Neutrophil (primary cell): Measurements from ENCODE around the gene ADGRD1.

Experiments
- H3K27ac ChIP-seq: fragments of 200-600 bp; sonication (generic); 2 replicates; pipeline ENCODE4 v1.5.1; 2016; ENCODE audit warnings: mild to moderate bottlenecking, moderate library complexity
- H3K27me3 ChIP-seq: fragments of 200-600 bp; sonication (generic); 2 replicates; pipeline ENCODE4 v1.6.0; 2016; ENCODE audit warnings: mild to moderate bottlenecking
- H3K36me3 ChIP-seq: fragments of 200-600 bp; sonication (generic); 2 replicates; pipeline ENCODE4 v1.5.1; 2017
- H3K4me1 ChIP-seq, 2 experiments: fragments of 200-600 bp in 1 of 2; sonication (generic) in 1 of 2; 1 replicate in 1 of 2; 2 replicates in 1 of 2; pipeline versions ENCODE4 v1.5.1 to v1.6.1; 2013 to 2016; ENCODE audit warnings: low read depth in 1 of 2, low read length in 1 of 2, mild to moderate bottlenecking in 1 of 2, moderate library complexity in 1 of 2; ENCODE audit not compliant: control insufficient read depth in 1 of 2, insufficient read depth in 1 of 2
- H3K4me3 ChIP-seq, 2 experiments: fragments of 200-600 bp in 1 of 2; sonication (generic) in 1 of 2; 1 replicate in 1 of 2; 2 replicates in 1 of 2; pipeline ENCODE4 v1.5.1; 2013 to 2016; ENCODE audit warnings: low read depth in 1 of 2, low read length in 1 of 2, mild to moderate bottlenecking in 1 of 2, moderate library complexity in 1 of 2
- H3K9me3 ChIP-seq: fragments of 200-600 bp; sonication (generic); 2 replicates; pipeline ENCODE4 v1.5.1; 2016
- CTCF ChIP-seq: fragments of 200-600 bp; sonication (generic); IDR thresholded peaks from 2 replicates; pipeline ENCODE4 v1.5.1; 2016; ENCODE audit warnings: antibody characterized with exemption

ADGRD1 gene

GRCh38 chr12:130916241-130916911 lies 37.3 kb upstream of the ADGRD1 start:
- H3K9me3 ChIP-seq: no peaks in the 10 kb centered on the region
- H3K36me3 ChIP-seq: no peaks in the 10 kb centered on the region
- H3K27me3 ChIP-seq: peaks cover 27% of the 10 kb centered on the region
- no peak overlapping the region for H3K27ac ChIP-seq
- TF ChIP-seq CTCF: no peak
- H3K4me3 ChIP-seq: no peak overlapping the region
- H3K4me1 ChIP-seq: no peaks in the 10 kb centered on the region

GRCh38 chr12:130917607-130918006 lies 36.1 kb upstream of the ADGRD1 start:
- H3K36me3 ChIP-seq: no peaks in the 10 kb centered on the region
- H3K27me3 ChIP-seq: peaks cover 27% of the 10 kb centered on the region
- H3K27ac ChIP-seq: no peak overlapping the region
- no peaks in the 10 kb centered on the region for H3K4me1 ChIP-seq
- no peaks in the 10 kb centered on the region for H3K9me3 ChIP-seq
- H3K4me3 ChIP-seq: no peak overlapping the region
- TF ChIP-seq CTCF: no peak

GRCh38 chr12:130919086-130919485 lies 34.6 kb upstream of the ADGRD1 start:
- Histone ChIP-seq H3K9me3 (no peaks in the 10 kb centered on the region), H3K4me3 (no peak overlapping the region), H3K4me1 (no peaks in the 10 kb centered on the region), H3K27ac (no peak overlapping the region), H3K36me3 (no peaks in the 10 kb centered on the region), H3K27me3 (peaks cover 27% of the 10 kb centered on the region)
- TF ChIP-seq CTCF: no peak

- no peaks in the 10 kb centered on the region for H3K36me3 ChIP-seq
- H3K4me1 ChIP-seq: no peaks in the 10 kb centered on the region
- H3K9me3 ChIP-seq: no peaks in the 10 kb centered on the region
- TF ChIP-seq CTCF: no peak
- no peak overlapping the region for H3K4me3 ChIP-seq
- H3K27ac ChIP-seq: no peak overlapping the region
- H3K27me3 ChIP-seq: peaks cover 18% of the 10 kb centered on the region
Observed at GRCh38 chr12:130920119-130920703, 33.5 kb upstream of the ADGRD1 start.

- no peak for TF ChIP-seq CTCF
- H3K4me3 ChIP-seq: no peak overlapping the region
- H3K4me1 ChIP-seq: no peaks in the 10 kb centered on the region
- H3K27me3 ChIP-seq: peaks cover 19% of the 10 kb centered on the region
- H3K9me3 ChIP-seq: no peaks in the 10 kb centered on the region
- H3K27ac ChIP-seq: no peak overlapping the region
- no peaks in the 10 kb centered on the region for H3K36me3 ChIP-seq
Observed at GRCh38 chr12:130920723-130921381, 32.9 kb upstream of the ADGRD1 start.
